ENCODE measurements around the gene NRP1.

The NRP1 gene

GRCh38 chr10:33349268-33349667 is 14.8 kb upstream of the NRP1 start:
- no peak for DNase-seq (ENCODE audit: low spot score)

- DNase-seq (ENCODE audit: low spot score), result no peak
Observed at GRCh38 chr10:33347211-33347610, 12.7 kb upstream of the NRP1 start.

GRCh38 chr10:33345236-33345635 is 10.8 kb upstream of the NRP1 start:
- DNase-seq (ENCODE audit: low spot score), result no peak

GRCh38 chr10:33344676-33345075 is 10.2 kb upstream of the NRP1 start:
- no peak for DNase-seq (ENCODE audit: low spot score)

- no peak for DNase-seq (ENCODE audit: low spot score)
Observed at GRCh38 chr10:33341637-33342036, 7.2 kb upstream of the NRP1 start.

- DNase-seq (ENCODE audit: low spot score), result no peak
Observed at GRCh38 chr10:33337326-33337957, 3.0 kb upstream of the NRP1 start.

- DNase-seq (ENCODE audit: low spot score), result no peak
Observed at GRCh38 chr10:33336582-33337325, 2.3 kb upstream of the NRP1 start.

GRCh38 chr10:33335801-33336581 is 1.5 kb upstream of the NRP1 start:
- DNase-seq (ENCODE audit: low spot score), result no peak

GRCh38 chr10:33335551-33335800 is 1.0 kb upstream of the NRP1 start:
- no peak for DNase-seq (ENCODE audit: low spot score)

- no peak for DNase-seq (ENCODE audit: low spot score)
Observed at GRCh38 chr10:33334805-33335550, 511 bp upstream of the NRP1 start.

GRCh38 chr10:33333260-33334101 is 986 bp downstream of the NRP1 start:
- DNase-seq (ENCODE audit: low spot score), result no peak

- DNase-seq (ENCODE audit: low spot score), result no peak
Observed at GRCh38 chr10:33332183-33333065, 2.0 kb downstream of the NRP1 start.

- DNase-seq (ENCODE audit: low spot score), result no peak
Observed at GRCh38 chr10:33331379-33331694, 3.1 kb downstream of the NRP1 start.

- peak; percentile 66 for DNase-seq (ENCODE audit: low spot score)
Observed at GRCh38 chr10:33330543-33331378, 3.7 kb downstream of the NRP1 start.

- DNase-seq (ENCODE audit: low spot score), result no peak
Observed at GRCh38 chr10:33329178-33329577, 5.3 kb downstream of the NRP1 start.

GRCh38 chr10:33328253-33328652 is 6.2 kb downstream of the NRP1 start:
- no peak for DNase-seq (ENCODE audit: low spot score)

GRCh38 chr10:33327751-33328150 is 6.7 kb downstream of the NRP1 start:
- DNase-seq (ENCODE audit: low spot score), result no peak

GRCh38 chr10:33326933-33327332 is 7.5 kb downstream of the NRP1 start:
- DNase-seq (ENCODE audit: low spot score), result no peak

- no peak for DNase-seq (ENCODE audit: low spot score)
Observed at GRCh38 chr10:33325929-33326328, 8.5 kb downstream of the NRP1 start.

- DNase-seq (ENCODE audit: low spot score), result no peak
Observed at GRCh38 chr10:33323721-33324120, 10.7 kb downstream of the NRP1 start.

Data from NAMALWA (cell line).